Eye (tissue), 1 donor: ENCODE measurements around the gene TRIM77.
"Not testable (repeated sequence)": the region's sequence is repeated elsewhere in the genome, so short reads cannot be mapped to it uniquely, and the experiment has no call there.

Experiments
- DNase-seq: peaks from one replicate; pipeline ENCODE4 v3.0.0-alpha.2; 2015

TRIM77 gene, protein sequence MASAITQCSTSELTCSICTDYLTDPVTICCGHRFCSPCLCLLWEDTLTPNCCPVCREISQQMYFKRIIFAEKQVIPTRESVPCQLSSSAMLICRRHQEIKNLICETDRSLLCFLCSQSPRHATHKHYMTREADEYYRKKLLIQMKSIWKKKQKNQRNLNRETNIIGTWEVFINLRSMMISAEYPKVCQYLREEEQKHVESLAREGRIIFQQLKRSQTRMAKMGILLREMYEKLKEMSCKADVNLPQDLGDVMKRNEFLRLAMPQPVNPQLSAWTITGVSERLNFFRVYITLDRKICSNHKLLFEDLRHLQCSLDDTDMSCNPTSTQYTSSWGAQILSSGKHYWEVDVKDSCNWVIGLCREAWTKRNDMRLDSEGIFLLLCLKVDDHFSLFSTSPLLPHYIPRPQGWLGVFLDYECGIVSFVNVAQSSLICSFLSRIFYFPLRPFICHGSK

DNA sequence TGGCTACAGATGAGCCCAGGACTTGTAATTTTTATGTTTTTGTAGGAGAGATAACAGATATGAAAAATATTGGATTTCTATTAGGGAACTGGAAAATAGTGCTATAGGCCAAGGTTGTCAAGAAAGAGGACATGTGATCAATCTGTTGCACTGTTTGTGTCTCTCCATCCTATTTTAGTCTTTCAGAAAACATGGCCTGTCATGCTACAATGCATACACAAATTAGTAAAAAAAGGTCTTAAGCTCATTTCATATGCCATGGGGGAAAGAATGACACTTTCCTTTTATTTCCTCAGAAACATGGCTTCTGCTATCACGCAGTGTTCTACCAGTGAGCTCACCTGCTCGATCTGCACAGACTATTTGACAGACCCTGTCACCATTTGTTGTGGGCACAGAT is at the start of gene TRIM77:
Gene TRIM77, plus strand, starts transcription at position 301 of the 400 bp plus-strand sequence. Its CDS starts 0 bp downstream, at position 301.
- not testable (repeated sequence) for DNase-seq

DNA sequence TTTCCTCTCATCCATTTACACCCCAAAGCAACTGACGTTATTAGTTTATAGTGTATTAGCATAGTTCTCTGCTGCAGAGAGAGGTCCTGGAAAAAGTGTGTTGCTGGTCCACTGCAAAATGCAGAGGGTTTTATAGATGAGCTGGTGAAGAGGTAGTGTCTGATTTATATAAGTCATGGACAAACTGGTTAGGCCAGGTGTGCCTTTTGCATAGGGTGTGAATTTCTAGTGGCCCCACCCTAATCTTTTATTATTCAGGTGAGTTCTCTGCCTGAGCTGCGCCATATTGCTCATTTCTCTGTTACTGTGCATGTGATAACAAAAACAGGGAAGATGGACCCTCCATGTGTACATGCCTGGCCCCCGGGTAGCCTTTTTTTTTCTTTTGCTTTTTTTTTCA is 43.1 kb upstream of the TRIM77 start:
- no peak for DNase-seq

DNA sequence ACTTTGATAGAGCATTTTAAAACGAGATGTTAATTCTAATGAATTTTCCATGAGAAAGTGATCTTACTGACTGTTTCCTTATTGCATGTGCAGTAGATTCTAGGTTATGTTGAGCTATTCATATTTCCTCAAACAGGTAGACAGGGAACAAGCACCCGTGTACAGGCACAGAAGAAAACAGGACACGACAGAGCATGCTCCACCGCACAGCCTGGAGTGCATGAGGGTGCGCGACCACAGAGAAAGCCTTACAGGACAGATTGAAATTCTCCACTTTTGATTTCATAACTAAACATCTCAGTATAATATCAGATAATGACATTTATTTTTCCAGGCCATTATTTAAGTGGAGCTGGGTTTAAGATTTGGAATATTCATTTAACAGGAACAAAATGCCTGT is 41.9 kb upstream of the TRIM77 start:
- not testable (repeated sequence) for DNase-seq

DNA sequence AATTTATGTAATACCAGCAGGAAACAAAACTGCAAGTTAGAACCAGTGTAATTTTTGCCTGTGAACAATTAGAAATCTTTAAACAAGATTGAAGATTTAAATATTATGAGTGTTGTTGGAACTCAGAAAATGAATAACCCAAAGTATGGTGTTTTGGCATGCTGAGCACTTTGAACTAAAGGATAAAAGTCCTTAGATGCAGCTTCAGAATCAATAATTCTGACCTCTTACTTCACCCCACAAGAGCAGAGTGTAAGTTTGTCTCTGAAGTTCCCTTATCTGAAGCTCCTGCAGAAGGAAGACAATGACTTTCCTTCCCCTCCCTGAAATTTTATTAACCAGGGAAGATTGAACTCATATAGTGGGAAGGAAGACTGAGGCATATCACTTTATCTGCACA is 40.5 kb upstream of the TRIM77 start:
- not testable (repeated sequence) for DNase-seq

DNA sequence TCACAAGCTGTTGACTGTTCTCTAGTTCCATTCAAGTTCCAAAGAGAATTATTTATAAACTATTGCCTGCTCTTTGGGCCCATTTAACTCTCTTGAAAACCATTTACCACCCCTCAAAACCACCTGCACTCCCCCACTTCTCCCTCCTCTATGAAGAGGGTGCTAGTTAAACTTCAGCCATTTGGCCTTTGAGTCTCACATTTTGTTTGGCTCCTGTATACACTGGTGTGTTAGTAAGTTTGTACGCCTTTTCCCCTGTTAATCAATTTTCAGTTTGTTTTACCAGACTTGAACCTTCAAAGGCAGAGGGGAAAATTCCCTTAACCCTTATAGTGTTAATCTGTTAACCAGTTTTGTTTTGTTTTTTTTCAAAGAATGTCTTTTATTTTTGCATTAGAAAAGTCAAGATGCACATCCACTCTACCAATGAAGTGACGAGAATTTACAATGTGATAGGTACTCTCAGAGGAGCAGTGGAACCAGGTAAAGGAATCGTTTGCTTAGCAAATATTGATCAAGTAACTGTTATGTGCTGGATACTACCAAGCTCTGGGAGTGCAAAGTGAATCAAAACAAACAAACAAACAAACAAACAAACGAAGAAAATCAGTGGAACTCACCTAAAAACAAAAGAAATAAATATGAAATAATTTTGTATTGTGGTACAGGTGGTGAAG is 40.0 kb upstream of the TRIM77 start:
- not testable (repeated sequence) for DNase-seq

DNA sequence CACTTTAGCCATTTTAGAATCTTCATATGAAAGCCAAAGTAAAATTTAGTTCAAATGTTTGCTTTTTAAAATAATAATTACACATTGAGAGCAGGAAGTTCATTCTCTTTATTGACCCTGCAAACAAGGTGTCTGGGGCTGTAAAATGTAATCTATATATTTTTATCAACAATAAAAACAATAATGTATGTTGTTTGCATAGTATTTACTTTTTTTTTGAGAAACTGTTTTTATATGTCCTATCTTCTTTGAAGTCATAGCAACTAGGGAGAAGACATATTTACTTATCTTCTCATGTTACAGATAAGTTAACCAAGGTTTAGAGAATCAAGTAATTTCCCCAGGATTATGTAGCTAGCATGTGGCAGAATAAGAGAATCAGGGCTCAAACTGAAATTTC is 37.6 kb upstream of the TRIM77 start:
- not testable (repeated sequence) for DNase-seq

DNA sequence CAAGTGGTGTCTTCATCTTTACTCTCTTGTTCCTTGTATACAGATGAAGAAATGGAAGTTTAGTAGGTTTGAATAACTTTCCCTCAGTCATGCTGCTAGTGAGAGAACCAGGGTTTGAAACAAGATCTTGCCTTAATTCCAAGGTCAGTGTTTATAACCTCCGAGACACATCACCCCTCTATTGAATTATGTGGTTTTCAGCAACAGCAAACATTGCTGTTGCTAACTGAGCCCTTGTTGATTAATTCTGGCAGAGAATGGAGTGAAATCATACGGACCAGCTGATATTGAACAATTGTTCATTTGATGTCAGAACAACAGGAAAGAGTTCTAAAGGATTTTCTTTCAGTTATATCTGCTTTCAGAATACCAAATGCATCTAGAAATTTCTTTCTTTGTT is 36.7 kb upstream of the TRIM77 start:
- not testable (repeated sequence) for DNase-seq

DNA sequence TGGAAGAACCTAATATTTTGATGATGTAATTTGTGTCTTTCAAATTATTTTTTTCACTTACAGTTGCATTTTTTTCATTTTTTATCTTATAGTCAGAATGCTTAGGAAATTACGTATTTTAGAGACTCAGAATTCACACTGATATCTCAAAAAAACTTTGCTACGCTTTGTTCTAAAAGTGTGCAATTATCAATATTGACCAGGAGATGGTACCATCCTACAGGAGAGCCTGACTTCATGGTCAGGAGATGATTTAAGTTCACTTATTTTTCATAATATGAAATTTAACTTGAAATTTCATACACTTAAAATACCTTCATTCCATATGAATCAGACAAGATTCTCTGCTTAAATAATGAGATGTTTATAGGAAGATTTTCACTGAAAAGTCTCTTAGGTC is 34.7 kb upstream of the TRIM77 start:
- peak; percentile 6 for DNase-seq

DNA sequence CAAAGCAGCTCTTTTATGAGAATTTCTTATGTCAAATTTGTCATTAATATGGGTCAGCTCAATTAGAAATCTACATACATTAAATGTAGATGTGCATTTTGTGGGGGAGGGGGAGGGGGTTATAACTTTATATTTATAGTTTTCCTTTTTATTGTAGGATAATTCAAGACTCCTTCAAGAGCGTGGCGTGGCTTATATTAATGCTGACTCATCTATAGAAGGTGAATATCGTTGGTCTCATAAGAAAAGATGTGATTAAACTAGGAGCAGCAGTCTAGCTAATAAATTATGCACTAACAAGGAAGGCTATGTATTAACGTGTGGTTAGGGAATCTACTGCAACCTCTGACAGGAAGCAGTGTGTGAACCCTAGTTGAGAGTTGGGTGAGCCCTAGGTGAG is 34.2 kb upstream of the TRIM77 start:
- not testable (repeated sequence) for DNase-seq

DNA sequence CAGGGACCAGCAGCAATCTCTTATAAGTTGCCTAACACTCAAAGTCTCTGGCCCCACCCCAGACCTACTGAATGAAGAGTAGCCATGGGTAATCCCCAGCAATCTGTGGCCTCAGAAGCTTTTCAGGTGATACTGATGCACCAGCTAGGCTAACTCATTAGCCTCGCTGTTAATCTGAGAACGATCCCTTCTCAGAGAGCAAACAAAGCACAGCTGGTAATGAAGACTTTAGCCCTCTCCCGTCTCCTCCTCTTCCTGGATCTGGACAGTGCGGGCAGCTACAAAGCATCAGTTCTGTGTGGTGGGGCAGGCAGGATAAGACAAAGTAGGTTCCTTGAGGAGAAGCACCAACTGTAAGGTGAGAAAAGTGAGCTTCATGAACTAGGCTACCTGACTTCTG is 3.0 kb upstream of the TRIM77 start:
- DNase-seq, result not testable (repeated sequence)

DNA sequence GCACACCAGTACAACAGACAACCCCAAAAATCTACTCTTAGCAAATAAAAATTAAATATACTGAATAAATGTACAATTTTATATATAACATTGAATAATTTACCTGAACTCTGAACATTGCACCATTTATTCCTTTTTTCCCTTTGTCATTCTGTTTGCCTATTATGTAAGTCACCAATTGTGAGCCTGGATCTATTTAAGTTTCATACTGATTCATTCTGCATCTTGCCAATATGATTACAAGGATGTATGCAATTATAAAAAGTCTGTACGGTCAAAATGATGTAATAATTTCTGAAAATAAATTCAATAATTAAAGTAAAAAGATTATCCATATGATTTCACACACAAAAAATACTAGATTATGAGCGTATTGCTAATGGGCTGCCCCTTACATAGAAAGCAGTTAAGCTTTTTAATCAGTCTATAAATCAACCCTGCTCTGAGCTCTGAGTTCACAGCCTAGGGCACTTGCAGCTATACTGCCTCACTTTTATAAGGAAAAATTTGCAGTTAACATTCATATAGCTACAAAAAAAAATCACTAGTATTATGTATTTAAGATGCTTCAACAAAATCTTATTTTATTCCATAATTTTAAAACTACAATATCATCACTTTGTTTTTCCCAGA is 14.9 kb downstream of the TRIM77 start:
- DNase-seq, result not testable (repeated sequence)

DNA sequence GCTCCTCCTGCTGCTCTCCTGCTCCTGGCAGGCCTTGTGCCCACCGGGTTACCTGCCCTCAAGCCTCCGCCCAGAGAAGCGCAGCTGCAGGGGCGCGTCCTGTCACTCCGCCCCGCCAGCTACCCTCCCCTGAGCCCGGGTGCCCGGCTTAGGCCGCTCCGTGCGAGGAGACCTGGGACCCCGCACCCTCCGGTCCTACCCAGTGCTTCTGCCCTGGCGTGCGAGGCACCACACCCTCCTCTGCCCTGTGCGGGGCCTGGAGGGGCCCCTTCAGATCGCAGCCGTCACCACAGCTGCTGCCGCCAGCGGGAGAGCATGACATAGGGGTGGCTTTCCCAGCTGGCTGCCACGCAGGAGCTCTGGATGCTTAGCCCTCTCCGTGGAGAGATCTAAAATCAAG is 20.1 kb downstream of the TRIM77 start:
- DNase-seq, result not testable (repeated sequence)

DNA sequence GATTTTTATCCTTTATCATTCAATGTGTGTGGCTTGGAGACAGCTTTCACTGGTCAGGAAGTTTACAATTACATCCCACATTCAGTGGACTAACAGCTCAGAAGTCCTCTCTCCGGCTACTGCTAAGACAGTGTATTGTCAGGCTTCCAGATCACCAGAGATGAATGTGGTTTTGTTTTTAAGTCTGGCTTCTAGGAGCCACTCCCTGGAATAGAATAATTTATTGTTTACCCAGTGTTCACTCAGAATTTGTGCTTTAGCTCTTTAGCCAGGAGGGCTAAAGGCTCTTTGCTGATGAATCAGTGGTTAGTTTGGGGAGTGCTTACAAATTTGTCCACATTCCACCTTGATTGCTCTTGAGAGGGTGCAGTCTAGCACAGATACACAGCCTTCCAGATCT is 26.5 kb downstream of the TRIM77 start:
- DNase-seq, result no peak

DNA sequence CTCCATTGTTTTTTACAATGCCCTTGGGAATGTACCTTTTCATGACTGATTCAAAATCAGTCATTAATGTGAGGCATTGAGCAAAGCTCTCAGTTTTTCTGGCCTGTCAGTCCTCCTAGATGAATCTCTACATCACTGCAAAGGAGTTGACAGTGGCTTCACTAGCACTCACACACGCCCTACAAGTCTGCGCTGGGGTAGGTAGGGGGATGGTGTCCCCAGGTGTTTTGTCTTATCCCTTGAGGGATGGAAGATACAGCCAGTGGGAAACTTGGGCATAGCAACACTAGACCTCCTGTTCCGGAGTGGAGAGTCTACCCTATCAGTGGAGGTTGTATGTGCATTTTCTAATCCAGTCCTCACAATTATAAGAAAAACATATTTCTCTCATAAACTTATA is 27.0 kb downstream of the TRIM77 start:
- no peak for DNase-seq

DNA sequence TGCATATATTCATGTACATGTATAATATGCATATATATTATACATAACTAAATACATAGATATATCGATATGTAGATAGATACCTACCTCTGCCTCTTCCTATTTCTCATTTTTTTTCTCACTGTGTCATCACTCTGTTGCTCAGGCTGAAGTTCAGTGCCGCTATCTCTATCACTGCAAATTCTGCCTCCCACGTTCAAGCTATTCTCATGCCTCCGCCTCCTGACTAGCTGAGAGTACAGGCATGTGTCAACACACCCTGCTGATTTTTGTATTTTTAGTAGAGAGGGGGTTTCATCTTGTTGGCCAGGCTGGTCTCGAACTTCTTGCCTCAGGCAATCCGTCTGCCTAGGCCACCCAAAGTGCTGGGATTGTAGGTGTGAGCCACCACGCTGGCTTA is 31.3 kb downstream of the TRIM77 start:
- DNase-seq, result not testable (repeated sequence)

DNA sequence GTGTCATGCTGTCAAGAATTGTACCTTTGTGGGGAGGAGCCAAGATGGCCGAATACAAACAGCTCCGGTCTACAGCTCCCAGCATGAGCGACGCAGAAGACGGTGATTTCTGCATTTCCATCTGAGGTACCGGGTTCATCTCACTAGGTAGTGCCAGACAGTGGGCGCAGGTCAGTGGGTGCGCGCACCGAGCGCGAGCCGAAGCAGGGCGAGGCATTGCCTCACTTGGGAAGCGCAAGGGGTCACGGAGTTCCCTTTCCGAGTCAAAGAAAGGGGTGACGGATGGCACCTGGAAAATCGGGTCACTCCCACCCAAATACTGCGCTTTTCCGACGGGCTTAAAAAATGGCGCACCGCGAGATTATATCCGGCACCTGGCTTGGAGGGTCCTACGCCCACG is 34.1 kb downstream of the TRIM77 start:
- DNase-seq, result not testable (repeated sequence)

DNA sequence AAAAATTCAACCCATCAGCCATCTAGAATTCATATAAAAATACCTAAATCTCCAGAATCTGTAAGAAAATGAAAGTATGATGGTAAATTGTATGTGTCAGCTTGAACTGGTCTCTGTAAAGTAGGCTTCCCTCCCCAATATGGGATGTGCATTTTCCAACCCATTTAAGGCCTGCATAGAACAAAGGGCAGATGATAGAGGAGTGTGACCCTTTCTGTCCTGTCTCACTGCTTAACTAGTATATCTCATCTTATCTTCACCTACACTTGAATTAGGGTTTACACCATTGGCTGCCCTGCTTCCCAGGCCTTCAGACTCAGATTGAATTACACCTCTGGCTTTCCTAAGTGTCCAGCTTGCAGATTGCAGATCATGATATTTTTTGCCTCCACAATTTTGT is 40.7 kb downstream of the TRIM77 start:
- not testable (repeated sequence) for DNase-seq
